AG10803 (cell line): ENCODE results near the gene CMTM3.
"Not testable (repeated sequence)": the region's sequence is repeated elsewhere in the genome, so short reads cannot be mapped to it uniquely, and the experiment has no call there.

Experiments used
- DNase-seq: peaks from one replicate; pipeline ENCODE4 v3.0.0; 2010; ENCODE audit warnings: low read depth
- H3K4me3 ChIP-seq: 2 replicates; pipeline ENCODE4 v1.5.1; 2011; ENCODE audit warnings: mild to moderate bottlenecking, low read length, control low read depth
- CTCF ChIP-seq: conservative IDR thresholded peaks from 2 replicates; pipeline ENCODE4 v1.5.1; 2011; ENCODE audit warnings: mild to moderate bottlenecking, low read length, control low read depth, inconsistent platforms

The CMTM3 gene

GRCh38 chr16:66592814-66593213 is 11.7 kb upstream of the CMTM3 start:
- no peak for TF ChIP-seq CTCF
- H3K4me3 ChIP-seq, result no peak overlapping the region
- DNase-seq, result no peak

GRCh38 chr16:66594739-66595138 is 9.8 kb upstream of the CMTM3 start:
- no peak overlapping the region for H3K4me3 ChIP-seq

GRCh38 chr16:66596559-66596958 is 7.9 kb upstream of the CMTM3 start:
- not testable (repeated sequence) for DNase-seq, H3K4me3 ChIP-seq

More at GRCh38 chr16:66594739-66595138, 9.8 kb upstream of the CMTM3 start:
- TF ChIP-seq CTCF, result no peak
- DNase-seq, result no peak

DNA sequence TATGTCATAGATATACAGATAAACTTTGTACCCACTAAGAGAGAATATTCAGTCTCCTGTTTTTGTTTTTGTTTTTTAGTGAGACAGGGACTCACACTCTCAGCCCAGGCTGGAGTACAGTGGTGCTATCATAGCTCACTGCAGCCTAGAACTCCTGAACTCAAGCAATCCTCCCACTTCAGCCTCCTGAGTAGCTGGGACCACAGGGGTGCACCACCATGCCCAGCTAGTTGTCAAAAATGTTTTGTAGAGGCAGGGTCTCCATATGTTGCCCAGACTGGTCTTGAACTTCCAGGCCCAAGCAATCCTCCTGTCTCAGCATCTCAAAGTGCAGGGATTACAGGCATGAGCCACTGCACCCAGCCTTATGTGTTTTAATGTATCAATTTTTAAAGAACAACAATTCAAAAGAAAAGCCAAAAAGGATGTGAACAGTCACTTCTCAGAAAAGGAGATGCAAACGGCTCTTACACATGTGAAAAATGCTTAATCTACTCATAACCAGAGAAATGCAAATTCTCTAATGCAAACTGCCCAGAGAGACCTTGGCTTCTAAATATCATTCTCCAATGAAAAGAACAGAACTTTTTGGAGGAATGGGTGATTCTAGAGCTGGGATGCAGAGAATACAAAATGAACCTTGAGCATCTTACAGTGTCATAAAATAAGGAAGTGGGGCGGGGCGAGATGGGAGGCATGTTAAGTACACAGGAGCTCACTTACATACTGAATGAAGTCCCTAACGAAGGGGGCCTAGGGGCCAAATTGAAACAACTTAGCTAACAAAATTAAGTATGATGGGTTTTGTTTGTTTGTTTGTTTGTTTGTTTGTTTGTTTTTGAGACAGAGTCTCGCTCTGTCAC is 7.3 kb upstream of the CMTM3 start:
- TF ChIP-seq CTCF, result no peak
- DNase-seq, result no peak
- H3K4me3 ChIP-seq, result no peak overlapping the region

DNA sequence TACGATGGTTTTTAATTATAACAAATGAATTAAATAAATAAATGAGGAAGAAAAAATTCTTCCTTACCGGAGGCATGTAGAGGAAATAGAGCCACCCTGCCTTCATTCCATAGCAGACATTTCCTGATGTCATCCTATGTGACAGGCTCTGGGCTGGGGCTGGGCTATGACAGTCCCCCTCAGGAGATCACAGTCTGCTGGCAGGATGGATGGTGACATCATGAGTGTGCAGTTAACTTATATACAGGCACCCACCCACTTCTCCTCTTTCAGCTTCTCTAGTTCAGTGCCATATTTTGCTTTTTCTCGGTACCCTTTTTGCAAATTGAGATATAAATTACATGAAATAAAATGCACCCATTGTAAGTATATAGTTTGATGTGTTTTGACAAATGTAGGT is 6.4 kb upstream of the CMTM3 start:
- no peak overlapping the region for H3K4me3 ChIP-seq
- no peak for TF ChIP-seq CTCF
- no peak for DNase-seq

DNA sequence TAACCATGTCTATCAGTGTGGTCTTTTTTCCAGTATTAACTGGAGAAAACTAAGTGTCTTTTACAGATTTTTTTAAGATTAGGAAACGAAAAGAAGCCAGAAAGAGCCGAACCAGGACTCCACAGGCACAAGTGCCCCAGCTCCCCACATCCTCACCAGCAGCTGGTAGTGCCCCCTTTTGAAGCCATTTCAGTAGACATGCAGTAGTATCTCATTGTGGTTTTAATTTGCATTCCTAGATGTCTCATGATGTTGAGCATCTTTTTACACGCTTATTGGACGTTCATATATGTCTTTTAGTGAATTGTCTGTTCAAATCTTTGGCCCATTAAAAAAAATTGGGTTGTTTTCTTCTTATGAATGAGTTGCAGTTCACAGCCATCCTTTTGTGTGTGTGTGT is 4.8 kb upstream of the CMTM3 start:
- no peak overlapping the region for H3K4me3 ChIP-seq
- no peak for DNase-seq
- no peak for TF ChIP-seq CTCF

GRCh38 chr16:66600477-66600876 is 4.0 kb upstream of the CMTM3 start:
- DNase-seq, result no peak
- no peak overlapping the region for H3K4me3 ChIP-seq
- no peak for TF ChIP-seq CTCF

- no peak overlapping the region for H3K4me3 ChIP-seq
- TF ChIP-seq CTCF, result no peak
- DNase-seq, result no peak
Measured at GRCh38 chr16:66601471-66601870, 3.0 kb upstream of the CMTM3 start.
